Smooth muscle cell (in vitro differentiated cells): Measurements from ENCODE around the gene RPS14. TPM values are rescaled to one million over a fixed set of nuclear protein-coding genes. Genes with fewer than 3 reads are reported as not detected.

ENCODE experiments used
- DNase-seq: peaks from one replicate; lab custom pipeline; 2025; ENCODE audit not compliant: unreplicated experiment; lab: John Stamatoyannopoulos, UW
- H2AFZ ChIP-seq: fragments of 200-600 bp; sonication (generic); 2 replicates; pipeline ENCODE4 v1.6.0; 2016; ENCODE audit warnings: antibody characterized with exemption, low read depth, mild to moderate bottlenecking
- H3F3A ChIP-seq: fragments of 200-600 bp; sonication (generic); 2 replicates; pipeline ENCODE4 v1.6.0; 2017; ENCODE audit warnings: antibody characterized with exemption, low read depth
- H3K27ac ChIP-seq: fragments of 200-600 bp; sonication (generic); 2 replicates; pipeline ENCODE4 v1.5.1; 2016; ENCODE audit warnings: low read depth, mild to moderate bottlenecking
- H3K27me3 ChIP-seq: fragments of 200-600 bp; sonication (generic); 2 replicates; pipeline ENCODE4 v1.6.1; 2016; ENCODE audit warnings: low read depth, mild to moderate bottlenecking
- H3K36me3 ChIP-seq: fragments of 200-600 bp; sonication (generic); 2 replicates; pipeline ENCODE4 v1.5.1; 2016; ENCODE audit warnings: low read depth
- H3K4me1 ChIP-seq: fragments of 200-600 bp; sonication (generic); 2 replicates; pipeline ENCODE4 v1.5.1; 2016; ENCODE audit warnings: low read depth
- H3K4me2 ChIP-seq: fragments of 200-600 bp; sonication (generic); 2 replicates; pipeline ENCODE4 v1.6.0; 2016; ENCODE audit warnings: mild to moderate bottlenecking
- H3K4me3 ChIP-seq: fragments of 200-600 bp; sonication (generic); 2 replicates; pipeline ENCODE4 v1.5.1; 2016; ENCODE audit warnings: mild to moderate bottlenecking
- H3K79me2 ChIP-seq: fragments of 200-600 bp; sonication (generic); 2 replicates; pipeline ENCODE4 v1.6.0; 2016; ENCODE audit warnings: low read depth, mild to moderate bottlenecking
- H3K9ac ChIP-seq: fragments of 200-600 bp; sonication (generic); 2 replicates; pipeline ENCODE4 v1.6.0; 2016; ENCODE audit warnings: low read depth
- H3K9me3 ChIP-seq: fragments of 200-600 bp; sonication (generic); replicated peaks from 2 replicates; pipeline ENCODE4 v1.5.1; 2016; ENCODE audit warnings: low read depth
- H4K20me1 ChIP-seq: fragments of 200-600 bp; sonication (generic); 2 replicates; pipeline ENCODE4 v1.6.0; 2016; ENCODE audit warnings: low read depth
- WGBS: methylation state at CpG from one replicate; pipeline ENCODE4 v1.1.7; 2016; ENCODE audit warnings: low lambda C conversion rate; 5-methylcytosine and 5-hydroxymethylcytosine counted together
- polyA plus RNA-seq: library from polyadenylated mRNA; unstranded; fragments of >200 nt; fragmentation: Nextera tagmentation; extraction: Ambion mirVana; gene quantifications from 2 replicates; pipeline ENCODE4 v1.2.1, GENCODE V29; 2016
- total RNA-seq: library from RNA; depleted of rRNA; stranded (reverse); fragments of >200 nt; gene quantifications from 2 replicates; pipeline ENCODE4 v1.2.3, GENCODE V29; 2014
- TF ChIP-seq, protein P1 (sequence below): fragments of 200-600 bp; sonication (generic); IDR thresholded peaks from 2 replicates; pipeline ENCODE4 v1.5.1; 2017; ENCODE audit warnings: borderline replicate concordance, mild to moderate bottlenecking, antibody characterized with exemption; ENCODE audit not compliant: insufficient read depth, poor library complexity, severe bottlenecking

Gene RPS14
- total and polyA plus RNA-seq, 2 experiments from 2014 or later = 1,004 to 2,349 TPM

GRCh38 chr5:150446088-150446487 lies 3.5 kb downstream of the RPS14 start:
- DNase-seq = no peak
- Histone ChIP-seq H3K9me3 (no peaks in the 10 kb centered on the region), H3K27ac (peak overlapping the region; percentile 45), H3K4me1 (peaks cover 9% of the 10 kb centered on the region), H3K27me3 (no peaks in the 10 kb centered on the region), H4K20me1 (peaks cover 64% of the 10 kb centered on the region), H3K36me3 (peaks cover 18% of the 10 kb centered on the region), H3K79me2 (peaks cover 38% of the 10 kb centered on the region), H2AFZ (no peak overlapping the region), H3F3A (peaks cover 47% of the 10 kb centered on the region), H3K9ac (no peak overlapping the region), H3K4me3 (no peak overlapping the region), H3K4me2 (no peak overlapping the region)
- WGBS = 90% methylated on average over 2 of the region's 2 CpGs
- TF ChIP-seq, protein P1, sequence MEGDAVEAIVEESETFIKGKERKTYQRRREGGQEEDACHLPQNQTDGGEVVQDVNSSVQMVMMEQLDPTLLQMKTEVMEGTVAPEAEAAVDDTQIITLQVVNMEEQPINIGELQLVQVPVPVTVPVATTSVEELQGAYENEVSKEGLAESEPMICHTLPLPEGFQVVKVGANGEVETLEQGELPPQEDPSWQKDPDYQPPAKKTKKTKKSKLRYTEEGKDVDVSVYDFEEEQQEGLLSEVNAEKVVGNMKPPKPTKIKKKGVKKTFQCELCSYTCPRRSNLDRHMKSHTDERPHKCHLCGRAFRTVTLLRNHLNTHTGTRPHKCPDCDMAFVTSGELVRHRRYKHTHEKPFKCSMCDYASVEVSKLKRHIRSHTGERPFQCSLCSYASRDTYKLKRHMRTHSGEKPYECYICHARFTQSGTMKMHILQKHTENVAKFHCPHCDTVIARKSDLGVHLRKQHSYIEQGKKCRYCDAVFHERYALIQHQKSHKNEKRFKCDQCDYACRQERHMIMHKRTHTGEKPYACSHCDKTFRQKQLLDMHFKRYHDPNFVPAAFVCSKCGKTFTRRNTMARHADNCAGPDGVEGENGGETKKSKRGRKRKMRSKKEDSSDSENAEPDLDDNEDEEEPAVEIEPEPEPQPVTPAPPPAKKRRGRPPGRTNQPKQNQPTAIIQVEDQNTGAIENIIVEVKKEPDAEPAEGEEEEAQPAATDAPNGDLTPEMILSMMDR = no peak

- H3K4me3 ChIP-seq = no peak overlapping the region
- no peak overlapping the region for H3K27ac ChIP-seq
- TF ChIP-seq, protein P1 = no peak
- no peaks in the 10 kb centered on the region for H3K9me3 ChIP-seq
- H3F3A ChIP-seq = peaks cover 47% of the 10 kb centered on the region
- DNase-seq = no peak
- 87% methylated on average over 9 of the region's 9 CpGs for WGBS
- H2AFZ ChIP-seq = no peak overlapping the region
- H3K27me3 ChIP-seq = no peaks in the 10 kb centered on the region
- peaks cover 64% of the 10 kb centered on the region for H4K20me1 ChIP-seq
- peaks cover 38% of the 10 kb centered on the region for H3K79me2 ChIP-seq
- no peak overlapping the region for H3K4me2 ChIP-seq
- H3K36me3 ChIP-seq = peaks cover 18% of the 10 kb centered on the region
- peaks cover 9% of the 10 kb centered on the region for H3K4me1 ChIP-seq
- no peak overlapping the region for H3K9ac ChIP-seq
Observed at GRCh38 chr5:150444770-150445169, 4.8 kb downstream of the RPS14 start.

- 92% methylated on average over 15 of the region's 15 CpGs for WGBS
- peaks cover 53% of the 10 kb centered on the region for H4K20me1 ChIP-seq
- no peak overlapping the region for H3K4me2 ChIP-seq
- H3K27ac ChIP-seq = no peak overlapping the region
- H3K36me3 ChIP-seq = peaks cover 18% of the 10 kb centered on the region
- no peak overlapping the region for H3K4me3 ChIP-seq
- H3K27me3 ChIP-seq = no peaks in the 10 kb centered on the region
- H3K9me3 ChIP-seq = no peaks in the 10 kb centered on the region
- H3K9ac ChIP-seq = no peak overlapping the region
- H3F3A ChIP-seq = peaks cover 41% of the 10 kb centered on the region
- H2AFZ ChIP-seq = no peak overlapping the region
- TF ChIP-seq, protein P1 = no peak
- DNase-seq = no peak
- peaks cover 27% of the 10 kb centered on the region for H3K79me2 ChIP-seq
- peaks cover 8% of the 10 kb centered on the region for H3K4me1 ChIP-seq
Observed at GRCh38 chr5:150443242-150444075, 6.1 kb downstream of the RPS14 start.
